ENCODE data around the gene BAG1.

The BAG1 gene

DNA sequence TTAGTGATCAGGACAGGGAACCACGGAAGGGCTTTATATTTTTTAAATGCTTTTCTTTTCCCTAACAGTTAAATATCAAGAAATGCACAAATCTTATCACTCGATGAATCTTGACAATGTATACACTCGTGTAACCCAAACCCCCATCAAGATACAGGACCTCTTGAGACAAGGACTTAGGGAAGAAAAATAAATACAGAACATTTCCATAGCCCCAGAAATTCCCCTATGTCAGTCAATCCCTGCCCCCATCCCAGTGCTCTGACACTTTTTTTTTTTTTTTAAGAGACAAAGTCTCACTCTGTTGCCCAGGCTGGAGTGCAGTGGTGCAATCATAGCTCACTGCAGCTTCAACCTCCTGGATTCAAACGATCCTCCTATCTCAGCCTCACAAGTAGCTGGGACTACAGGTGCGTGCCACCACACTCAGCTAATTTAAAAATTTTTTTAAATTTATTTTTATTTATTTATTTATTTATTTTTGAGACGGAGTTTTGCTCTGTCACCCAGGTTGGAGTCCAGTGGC, 21.8 kb downstream of the BAG1 start:
- no peak for DNase-seq (ENCODE audit: low spot score)

DNA sequence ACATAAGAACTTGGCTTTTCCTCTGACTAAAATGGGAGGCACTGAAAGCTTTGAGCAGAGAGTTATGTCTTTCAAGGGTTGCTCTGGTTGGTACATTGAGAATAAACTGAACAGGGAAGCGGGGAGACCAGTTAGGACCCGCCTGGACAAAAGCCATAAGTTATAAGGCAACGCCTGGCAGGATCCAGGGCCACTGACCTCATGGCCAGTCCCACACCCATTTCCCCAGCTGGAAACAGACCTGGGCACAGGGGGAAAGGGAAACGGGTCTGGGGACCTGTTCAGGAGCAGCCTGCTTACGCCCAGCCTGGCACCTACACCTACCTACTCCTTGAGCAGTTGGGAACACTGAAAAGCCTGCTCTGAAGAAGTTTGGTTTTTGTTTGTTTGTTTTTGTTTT, 23.2 kb downstream of the BAG1 start:
- DNase-seq (ENCODE audit: low spot score) = no peak

DNA sequence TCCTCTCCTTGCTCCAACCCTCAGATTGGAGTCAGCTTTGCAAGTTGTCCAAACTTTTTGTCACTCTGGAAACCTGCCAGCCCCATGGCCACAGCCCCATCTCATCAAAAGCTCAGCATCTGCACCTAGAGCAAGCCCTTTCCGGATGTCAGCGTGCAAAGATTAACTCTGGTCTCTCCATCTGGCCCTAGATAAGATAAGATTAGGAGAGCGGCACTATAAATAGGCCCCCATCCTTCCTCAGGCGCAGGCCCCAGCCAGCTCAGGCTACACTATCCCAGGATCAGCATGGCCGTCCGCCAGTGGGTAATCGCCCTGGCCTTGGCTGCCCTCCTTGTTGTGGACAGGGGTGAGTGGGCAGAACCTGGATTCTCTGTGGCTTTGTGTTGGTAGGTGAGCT, 24.6 kb downstream of the BAG1 start, which contains the start of gene SPINK4:
SPINK4 (plus strand) TSS at position 247 of the 400 bp plus-strand sequence; CDS start at position 289, 42 bp downstream.
- DNase-seq (ENCODE audit: low spot score) = peak; percentile 33

DNA sequence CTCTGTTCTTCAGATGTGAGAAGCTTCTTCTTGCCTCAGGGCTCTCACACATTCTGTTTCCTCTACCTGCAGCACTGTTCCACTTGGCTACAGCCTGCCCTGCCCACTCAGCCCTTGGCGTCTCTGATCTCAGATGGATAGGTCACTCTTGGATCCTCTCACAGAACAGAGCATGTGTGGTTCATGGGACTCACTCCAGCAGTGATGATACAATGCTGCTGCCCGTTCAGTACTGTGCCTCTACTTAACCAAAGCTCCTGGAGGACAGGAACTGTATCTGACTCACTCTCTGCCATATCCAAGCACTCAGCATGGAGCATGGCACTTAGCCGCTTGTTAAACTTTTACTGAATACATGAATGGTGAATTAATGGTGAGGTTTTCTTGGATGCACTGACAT, 27.9 kb downstream of the BAG1 start:
- no peak for DNase-seq (ENCODE audit: low spot score)

DNA sequence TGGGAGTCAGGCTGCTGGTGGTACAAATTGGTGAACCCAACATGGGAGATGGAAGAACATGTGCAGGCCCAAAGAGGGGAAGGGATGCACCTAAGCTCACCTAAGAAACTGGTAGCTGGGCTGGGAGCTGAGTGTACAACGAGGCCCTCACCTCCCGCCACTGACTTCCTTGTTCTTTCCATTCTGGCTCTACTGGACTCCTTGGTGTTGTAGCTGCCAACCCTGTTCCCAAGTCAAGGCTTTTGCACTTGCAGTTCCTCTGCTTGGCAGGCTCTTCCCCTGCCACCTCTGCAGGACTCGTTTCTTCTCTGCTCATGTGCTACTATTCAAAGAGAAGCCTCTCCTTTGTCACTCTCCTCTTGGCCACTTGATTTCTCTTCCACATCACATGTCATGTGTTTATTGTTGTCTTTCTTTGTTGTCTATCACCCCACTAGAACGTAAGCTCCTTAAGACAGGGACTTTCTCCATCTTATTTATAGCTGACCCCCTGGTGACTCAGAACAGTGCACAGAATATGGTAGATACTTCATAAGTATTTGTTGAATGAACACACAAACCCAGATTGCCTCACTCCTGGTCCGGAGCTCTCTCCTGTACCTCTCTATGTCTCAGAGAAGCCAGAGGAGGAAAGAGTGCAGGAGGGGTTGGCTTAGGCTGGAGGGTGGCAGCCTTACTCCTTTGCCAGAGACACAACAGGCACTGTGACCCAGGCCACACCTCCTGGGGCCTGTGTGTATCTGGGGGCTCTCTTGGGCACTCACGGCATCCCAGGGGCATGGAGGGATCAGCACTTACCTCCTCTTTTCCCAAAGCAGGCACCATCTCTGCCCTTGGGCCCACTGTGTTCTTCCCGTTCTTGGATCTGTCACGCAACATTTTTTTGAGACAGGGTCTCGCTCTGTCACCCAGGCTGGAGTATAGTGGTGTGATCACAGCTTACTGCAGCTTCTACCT, 29.7 kb downstream of the BAG1 start:
- no peak for DNase-seq (ENCODE audit: low spot score)

DNA sequence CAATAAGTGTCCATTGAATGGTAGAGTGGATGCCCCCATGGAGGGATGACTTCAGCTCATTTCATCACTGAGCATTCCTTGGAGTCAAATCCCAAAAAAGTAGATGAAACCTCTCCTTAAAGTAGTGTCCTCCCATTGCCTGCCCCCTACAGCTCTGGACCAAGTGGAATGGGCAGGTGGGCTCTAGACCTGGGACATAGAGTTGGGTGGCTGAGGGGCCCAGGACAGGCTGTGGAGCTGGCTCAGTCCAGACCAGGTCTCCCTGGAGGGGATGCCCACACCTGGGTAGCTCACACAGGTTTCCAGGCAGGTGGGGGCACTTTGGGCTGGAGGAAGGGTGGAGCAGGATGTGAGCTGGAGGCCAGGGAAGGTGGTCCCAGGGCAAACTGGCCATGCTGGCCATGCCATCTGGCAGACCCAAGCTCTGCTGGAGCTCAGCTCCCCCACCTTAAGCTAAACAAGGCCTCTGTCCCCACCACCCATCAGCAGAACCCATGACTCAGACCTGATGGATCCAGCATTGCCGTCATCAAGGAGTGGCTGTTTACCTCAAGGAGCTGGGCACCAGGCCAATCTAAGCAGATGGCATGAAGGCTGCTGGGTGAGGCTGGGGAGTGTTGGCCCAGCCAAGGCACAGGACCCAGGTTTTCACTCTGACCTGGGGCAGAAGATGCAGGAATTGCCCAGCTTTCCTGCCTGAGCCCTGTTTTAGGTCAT, 30.7 kb downstream of the BAG1 start:
- no peak for DNase-seq (ENCODE audit: low spot score)

DNA sequence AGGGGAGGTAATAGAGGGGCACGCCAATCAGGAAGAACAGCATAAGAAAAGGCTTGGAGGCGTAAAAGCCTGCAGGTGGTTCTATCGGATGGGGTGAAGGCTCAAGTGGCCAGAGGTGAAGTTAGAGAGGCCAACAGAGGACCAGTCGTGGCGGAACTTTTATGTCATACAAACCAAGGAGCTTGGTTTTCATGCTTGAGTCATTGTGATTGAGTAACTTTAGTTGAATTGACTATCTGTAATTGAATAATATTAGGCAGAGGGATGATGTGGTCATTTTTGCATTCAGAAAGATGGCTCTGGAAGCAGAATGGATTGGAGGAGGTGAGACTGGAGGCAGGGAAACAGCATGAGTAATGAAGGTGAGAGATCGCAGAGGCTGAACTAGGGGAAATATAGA, 31.7 kb downstream of the BAG1 start:
- no peak for DNase-seq (ENCODE audit: low spot score)

DNA sequence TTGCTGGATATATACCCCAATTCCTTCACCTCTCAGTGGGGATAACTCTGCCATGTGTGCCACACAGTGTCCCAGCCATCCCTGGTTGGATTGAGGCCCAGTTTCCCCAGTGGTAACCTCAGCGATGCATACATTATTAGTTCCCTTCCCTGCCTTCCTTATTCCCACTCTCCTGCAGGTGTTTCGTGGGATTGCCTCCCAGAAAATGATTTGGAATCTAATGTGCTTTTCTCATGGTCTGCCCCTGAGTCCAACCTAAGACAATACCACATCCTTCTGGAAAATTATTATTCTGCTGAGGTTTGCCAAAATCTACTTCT, 32.9 kb downstream of the BAG1 start:
- no peak for DNase-seq (ENCODE audit: low spot score)

DNA sequence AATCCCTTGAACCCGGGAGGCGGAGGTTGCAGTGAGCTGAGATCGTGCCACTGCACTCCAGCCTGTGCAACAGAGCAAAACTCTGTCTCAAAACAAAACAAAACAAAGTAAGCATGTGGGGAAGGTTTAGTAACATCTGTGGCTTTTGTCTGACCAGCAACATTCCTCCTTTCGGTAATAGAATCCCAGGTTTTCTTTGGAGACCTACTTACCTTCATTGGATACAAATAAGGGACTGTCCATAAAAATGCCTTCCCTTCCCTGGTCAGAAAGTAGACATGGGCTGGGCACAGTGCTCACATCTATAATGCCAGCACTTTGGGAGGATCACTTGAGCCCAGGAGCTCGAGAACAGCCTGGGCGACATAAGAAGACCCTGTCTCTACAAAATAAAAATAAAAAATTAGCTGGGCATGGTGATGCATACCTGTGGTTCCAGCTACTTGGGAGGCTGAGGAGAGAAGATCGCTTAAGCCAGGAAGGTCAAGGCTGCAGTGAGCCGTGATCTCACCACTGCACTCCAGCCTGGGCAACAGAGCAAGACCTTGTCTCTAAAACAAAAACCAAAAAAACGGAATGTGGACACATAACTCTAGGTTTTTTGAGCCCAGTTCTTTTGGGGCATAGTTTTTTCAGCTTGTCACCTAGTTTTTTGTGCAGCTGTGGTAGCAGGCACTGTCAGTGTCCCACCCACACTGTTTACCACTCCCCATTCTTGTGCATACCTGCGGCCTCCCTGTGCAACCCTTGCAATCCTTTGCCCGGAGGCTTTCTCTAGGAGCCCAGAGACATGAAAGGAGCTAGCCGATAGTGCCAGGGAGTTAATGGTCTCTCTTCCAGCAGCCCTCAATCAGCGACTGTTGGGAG, 33.5 kb downstream of the BAG1 start:
- no peak for DNase-seq (ENCODE audit: low spot score)

DNA sequence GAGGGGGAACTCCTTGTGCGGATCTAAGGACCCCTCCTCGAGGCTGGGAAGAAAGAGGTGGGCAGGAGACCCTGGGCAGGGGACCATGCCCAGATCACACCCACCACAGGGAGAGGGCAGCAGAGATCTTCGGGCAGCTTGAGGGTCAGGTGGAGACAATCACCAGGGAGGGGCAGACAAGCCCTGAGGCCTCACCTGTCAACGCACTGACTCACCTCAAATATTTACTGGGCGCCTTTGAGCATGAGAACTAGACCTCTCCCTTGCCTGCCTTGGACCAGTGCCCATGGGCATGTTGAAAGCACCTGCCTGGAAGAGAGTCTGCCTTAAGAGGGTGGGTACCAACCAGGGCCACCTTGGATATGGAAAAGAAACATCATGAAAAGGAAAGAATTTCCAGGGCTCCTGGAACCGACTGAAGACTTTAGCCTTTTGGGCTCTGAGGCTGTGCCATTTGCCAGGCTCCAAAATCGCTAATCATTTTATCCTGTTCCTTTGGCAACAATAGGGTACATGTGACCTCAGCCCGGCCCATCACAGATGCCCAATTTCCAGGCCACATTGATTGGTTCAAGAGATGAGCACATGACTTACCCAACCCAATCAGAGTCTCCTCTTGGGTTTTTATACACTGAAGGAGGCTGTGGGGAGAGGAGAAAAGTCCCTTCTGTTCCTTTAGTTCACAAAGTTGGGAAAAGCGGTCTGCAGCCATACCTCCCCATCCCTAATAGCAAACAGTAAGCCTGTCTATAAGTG, 35.0 kb downstream of the BAG1 start:
- no peak for DNase-seq (ENCODE audit: low spot score)

DNA sequence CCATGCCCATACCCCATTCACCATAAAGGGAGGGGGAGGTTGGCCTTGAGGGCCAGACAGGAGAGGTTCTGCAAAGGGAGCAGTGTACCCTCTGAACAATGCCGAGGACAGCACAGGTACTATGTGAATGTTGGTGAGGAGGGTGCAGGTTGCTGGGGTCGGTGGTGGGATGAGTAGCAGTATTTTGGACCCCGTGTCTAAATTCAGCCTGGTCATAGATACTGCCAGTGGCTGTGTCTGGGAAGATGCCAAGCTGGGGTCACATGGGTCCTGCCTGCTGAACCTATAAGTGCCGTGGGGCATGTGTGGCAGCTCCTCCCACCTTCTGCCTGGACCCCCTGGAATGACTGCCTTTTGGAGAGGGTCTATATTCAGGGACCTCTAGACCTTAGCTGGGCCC, 35.9 kb downstream of the BAG1 start:
- no peak for DNase-seq (ENCODE audit: low spot score)

DNA sequence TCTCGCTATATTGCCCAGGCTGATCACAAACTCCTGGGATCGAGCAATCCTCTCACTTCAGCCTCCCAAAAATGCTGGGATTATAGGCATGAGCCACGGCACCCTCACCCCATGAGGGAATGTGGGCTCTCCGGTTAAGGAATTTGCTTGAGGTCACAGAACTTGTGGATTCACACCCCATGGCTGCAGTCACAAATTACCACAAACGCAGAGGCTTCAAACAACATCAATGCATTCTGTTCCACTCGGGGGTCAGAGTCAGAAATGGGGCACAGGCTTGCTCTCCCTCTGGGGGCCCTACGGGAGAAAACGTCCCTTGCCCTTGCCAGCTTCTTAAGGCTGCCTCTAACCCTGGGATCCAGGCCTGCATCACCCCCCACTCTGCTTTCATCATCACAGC, 36.8 kb downstream of the BAG1 start:
- DNase-seq (ENCODE audit: low spot score) = no peak

DNA sequence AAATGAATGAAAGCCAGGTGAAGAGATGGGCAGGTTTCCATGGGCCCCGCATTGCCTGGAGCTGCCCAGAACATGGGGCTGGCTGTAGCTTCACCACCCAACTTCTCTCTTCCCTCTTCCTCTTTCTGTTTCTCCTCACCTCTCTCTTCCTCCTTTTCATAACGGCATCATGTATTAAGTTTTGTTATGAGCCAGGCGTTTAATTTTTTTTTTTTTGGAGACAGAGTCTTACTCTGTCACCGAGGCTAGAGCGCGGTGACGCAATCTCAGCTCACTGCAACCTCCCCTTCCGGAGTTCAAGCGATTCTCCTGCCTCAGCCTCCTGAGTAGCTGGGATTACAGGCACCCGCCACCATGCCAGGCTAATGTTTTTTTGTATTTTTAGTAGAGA, 37.5 kb downstream of the BAG1 start:
- DNase-seq (ENCODE audit: low spot score) = no peak

DNA sequence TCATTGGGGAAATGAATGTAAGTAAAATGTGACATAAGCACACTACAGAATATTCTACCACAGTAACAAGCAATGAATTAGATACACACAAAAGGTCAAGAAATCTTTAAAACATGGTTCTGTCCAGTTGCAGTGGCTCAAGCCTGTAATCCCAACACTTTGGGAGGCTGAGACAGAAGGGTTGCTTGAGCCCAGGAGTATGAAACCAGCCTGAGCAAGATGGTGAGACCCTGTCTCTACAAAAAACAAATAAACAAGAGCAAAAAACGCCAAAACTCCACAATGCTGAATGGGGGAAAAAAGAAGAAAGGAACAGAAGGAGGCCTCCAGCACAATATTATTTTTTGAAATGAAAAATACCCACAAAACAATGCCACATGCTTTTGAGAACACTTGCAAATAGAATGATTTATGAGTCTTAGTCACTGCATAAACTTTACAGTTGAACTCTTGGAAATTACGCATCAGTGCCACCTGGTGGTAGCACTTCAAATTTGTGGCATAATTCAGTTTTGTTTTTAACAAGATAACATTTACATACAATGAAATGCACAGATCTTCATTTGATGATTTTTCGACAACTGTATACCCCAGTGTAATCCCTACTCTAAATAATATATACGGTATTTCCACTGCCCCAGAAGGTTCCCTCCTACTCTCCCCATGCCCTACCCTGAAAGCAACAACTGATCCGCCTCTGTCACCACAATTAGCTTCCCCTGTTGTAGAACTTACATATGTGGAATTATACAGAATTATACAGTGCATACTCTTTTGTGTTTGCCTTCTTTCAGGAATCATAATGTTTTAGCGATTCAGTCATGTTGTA, 39.0 kb downstream of the BAG1 start:
- DNase-seq (ENCODE audit: low spot score) = peak; percentile 73

DNA sequence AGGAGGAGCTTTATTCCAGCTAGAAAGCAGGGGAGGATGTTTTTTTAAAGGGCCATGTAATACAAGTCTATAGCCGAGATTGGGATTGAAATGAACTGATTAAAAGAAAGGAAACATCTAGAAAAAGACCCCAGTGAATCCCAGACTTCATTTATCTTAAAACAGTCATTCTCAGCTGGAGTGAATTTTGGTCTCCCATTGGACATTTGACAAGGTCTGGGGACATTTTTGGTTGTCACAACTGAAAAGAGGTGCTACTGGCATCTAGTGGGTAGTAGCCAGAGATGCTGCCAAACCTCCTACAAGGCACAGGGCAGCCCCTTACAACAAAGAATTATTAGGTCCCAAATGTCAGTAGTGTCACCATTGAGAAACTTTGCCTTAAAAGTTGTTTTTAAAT, 40.8 kb downstream of the BAG1 start:
- DNase-seq (ENCODE audit: low spot score) = no peak

DNA sequence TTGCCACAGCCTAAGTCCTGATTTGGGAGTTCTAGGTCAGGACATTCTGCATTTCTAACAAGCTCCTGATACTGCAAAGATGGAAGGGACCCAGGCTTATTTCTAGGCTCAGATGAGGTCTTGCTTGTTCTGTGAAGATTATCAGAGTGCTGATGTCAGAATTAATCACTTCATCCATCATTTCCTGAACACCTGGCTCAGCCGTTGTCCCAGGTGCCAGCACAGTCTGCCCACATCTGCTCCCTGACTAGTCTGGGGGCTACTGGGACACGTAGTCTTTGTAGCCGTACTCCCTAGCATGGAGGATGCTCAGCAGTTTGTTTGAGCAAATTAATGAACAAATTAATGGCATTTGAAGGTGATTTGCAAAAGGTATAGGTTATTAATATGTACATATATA, 42.5 kb downstream of the BAG1 start:
- no peak for DNase-seq (ENCODE audit: low spot score)

DNA sequence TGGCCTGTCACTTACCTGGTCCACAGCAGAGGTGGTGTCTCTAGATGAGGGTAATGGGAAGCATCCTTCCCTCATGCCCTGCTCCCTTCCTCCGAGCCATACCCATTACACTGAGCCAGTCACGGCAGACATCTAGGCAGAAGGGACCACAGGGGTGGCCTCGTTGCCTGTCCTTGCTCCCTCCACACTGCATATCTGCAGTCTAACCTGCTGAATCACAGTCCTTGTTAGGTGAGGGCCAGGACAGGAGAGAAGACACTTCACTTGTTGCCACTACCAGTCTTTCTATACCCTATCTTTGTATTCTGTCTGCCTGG, 43.0 kb downstream of the BAG1 start:
- no peak for DNase-seq (ENCODE audit: low spot score)

DNA sequence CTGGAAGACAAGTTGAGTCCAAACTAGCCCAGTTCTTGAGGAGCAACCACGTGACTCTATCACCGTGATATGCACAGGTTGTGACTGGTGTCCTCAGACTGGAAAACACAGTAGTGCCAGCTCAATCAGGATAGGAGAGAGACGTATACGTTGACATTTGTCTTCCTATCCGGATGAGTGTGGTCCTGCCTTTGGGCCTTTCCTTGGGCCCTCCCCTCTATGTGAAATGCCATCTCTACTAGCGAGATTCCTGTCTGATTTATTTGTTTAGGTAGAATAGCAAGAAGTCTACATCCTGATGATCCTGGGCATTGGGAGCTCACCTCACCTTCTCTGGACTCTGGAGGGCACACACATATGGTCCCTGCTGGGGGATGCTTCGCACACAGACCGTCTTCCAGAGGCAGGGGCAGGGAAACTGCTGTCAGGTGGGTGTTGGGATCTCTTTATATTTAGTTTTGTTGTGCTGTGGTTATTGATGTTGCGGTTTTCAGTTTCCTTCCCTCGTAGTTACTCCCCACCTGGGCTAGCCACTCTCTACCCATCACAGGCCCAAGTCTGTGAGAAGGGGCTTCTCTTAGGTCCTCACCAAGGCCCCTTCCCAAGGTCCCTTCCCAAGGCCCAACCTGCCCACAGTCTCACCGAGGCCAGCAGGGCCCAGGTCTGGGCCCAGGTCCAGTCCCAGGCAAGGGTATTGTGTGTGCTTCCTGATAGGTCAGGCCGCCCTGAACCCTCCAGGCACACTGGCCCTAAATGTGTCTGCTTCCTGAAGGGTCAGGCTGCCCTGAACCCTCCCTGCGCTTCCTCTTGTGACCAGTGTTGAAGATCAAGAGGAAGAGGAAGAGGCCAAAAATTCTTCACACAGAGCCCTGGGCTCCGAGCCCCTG, 43.6 kb downstream of the BAG1 start:
- no peak for DNase-seq (ENCODE audit: low spot score)

DNA sequence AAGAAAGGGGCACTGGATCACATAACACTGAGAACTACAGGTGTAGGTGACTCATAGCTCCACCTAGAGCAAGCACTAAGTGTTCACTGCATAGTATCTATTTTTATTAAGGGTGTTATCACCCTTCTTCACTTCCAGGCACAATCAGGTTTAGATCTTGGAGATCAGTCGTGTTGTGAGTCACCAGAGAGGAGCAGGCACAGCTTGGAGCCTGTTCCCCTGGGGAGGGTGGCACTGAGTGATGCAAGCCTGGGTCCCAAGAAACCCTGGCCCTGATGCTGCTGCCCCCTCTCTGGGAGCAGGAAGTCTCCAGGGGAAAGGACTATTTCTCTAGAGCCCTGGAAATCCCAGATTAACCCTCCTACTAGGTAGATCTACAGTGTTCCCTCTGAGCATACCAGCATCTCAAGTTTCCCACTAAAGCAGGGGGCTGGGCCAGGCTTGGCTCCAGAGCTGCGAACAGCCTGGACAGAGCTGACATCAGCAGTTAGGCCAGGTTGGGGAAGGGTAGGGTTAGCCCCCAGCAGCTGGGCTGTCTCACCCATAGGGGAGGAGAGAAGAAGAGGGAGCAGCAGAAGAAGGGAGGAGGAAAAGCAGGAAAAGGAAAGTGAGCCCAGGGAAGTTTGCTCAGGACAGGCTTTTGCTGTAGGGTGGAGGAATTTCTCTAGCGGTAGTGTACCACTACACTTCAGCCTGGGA, 52.7 kb downstream of the BAG1 start:
- no peak for DNase-seq (ENCODE audit: low spot score)

Measured in left forelimb (tissue), 1 donor.